Activated effector memory CD4-positive, alpha-beta T cell treated with anti-CD3 and anti-CD28 coated beads, Interleukin-2, amount 50 U/mL, for 16 hours (primary cell): ENCODE results near the gene WIF1.

Experiments used
- DNase-seq: peaks from one replicate; pipeline ENCODE4 v3.0.0-alpha.2; 2020

WIF1 gene

GRCh38 chr12:65121049-65121955 lies at the start of gene WIF1:
Gene WIF1, minus strand, starts transcription at chr12:65121305. Its CDS starts 114 bp downstream, at chr12:65121191.
- peak; percentile 62 for DNase-seq

GRCh38 chr12:65170209-65170881 lies 49.2 kb upstream of the WIF1 start:
- peak; percentile 87 for DNase-seq

- DNase-seq: peak; percentile 98
Observed at GRCh38 chr12:65169320-65170208, 48.5 kb upstream of the WIF1 start, which contains the start of gene LEMD3. Gene LEMD3, plus strand, starts transcription at chr12:65169583. Its CDS starts 14 bp downstream, at chr12:65169597.

GRCh38 chr12:65168681-65169319 lies 47.7 kb upstream of the WIF1 start:
- DNase-seq: no peak

GRCh38 chr12:65164774-65165173 lies 43.7 kb upstream of the WIF1 start:
- no peak for DNase-seq

GRCh38 chr12:65164244-65164643 lies 43.1 kb upstream of the WIF1 start:
- DNase-seq: no peak

- DNase-seq: no peak
Observed at GRCh38 chr12:65162609-65163008, 41.5 kb upstream of the WIF1 start.

- DNase-seq: no peak
Observed at GRCh38 chr12:65157091-65157490, 36.0 kb upstream of the WIF1 start.

GRCh38 chr12:65156366-65156841 lies 35.3 kb upstream of the WIF1 start:
- DNase-seq: no peak

- DNase-seq: no peak
Observed at GRCh38 chr12:65155784-65156183, 34.7 kb upstream of the WIF1 start.

GRCh38 chr12:65152596-65152995 lies 31.5 kb upstream of the WIF1 start:
- DNase-seq: no peak

- no peak for DNase-seq
Observed at GRCh38 chr12:65152012-65152411, 30.9 kb upstream of the WIF1 start.

- no peak for DNase-seq
Observed at GRCh38 chr12:65147312-65147905, 26.3 kb upstream of the WIF1 start.

- DNase-seq: no peak
Observed at GRCh38 chr12:65140738-65141137, 19.6 kb upstream of the WIF1 start.

- no peak for DNase-seq
Observed at GRCh38 chr12:65139389-65139788, 18.3 kb upstream of the WIF1 start.

- no peak for DNase-seq
Observed at GRCh38 chr12:65133879-65134278, 12.8 kb upstream of the WIF1 start.

GRCh38 chr12:65126482-65126881 lies 5.4 kb upstream of the WIF1 start:
- DNase-seq: no peak

- DNase-seq: no peak
Observed at GRCh38 chr12:65125975-65126374, 4.9 kb upstream of the WIF1 start.

GRCh38 chr12:65125247-65125646 lies 4.1 kb upstream of the WIF1 start:
- no peak for DNase-seq

- DNase-seq: no peak
Observed at GRCh38 chr12:65123435-65124063, 2.4 kb upstream of the WIF1 start.

- DNase-seq: no peak
Observed at GRCh38 chr12:65122703-65123102, 1.6 kb upstream of the WIF1 start.
